ENCODE data around the gene EFNA1.
A peak's percentile ranks its signal among the peaks of the same experiment; 100 is the strongest.

EFNA1 gene

GRCh38 chr1:155083865-155084721 lies 43.6 kb upstream of the EFNA1 start:
- no peak for TF ChIP-seq REST (IDR thresholded peaks at IDR 0.05; ENCODE audit: insufficient read depth in 1 of 2, low read depth in 2 of 2, low read length in 2 of 2)
- TF ChIP-seq SIN3A (IDR thresholded peaks at IDR 0.05; ENCODE audit: borderline replicate concordance, insufficient read depth, low read length) = no peak
- no peak for TF ChIP-seq FOXP2 (optimal IDR thresholded peaks at IDR 0.05; ENCODE audit: borderline replicate concordance, extremely low read depth, extremely low read length, insufficient read depth)
- no peak for TF ChIP-seq TAF1 (IDR thresholded peaks at IDR 0.05; ENCODE audit: borderline replicate concordance, insufficient read depth, low read length)
- TF ChIP-seq POLR2AphosphoS5 (IDR thresholded peaks at IDR 0.05; ENCODE audit: low read depth, low read length) = no peak

GRCh38 chr1:155084722-155085503 lies 42.8 kb upstream of the EFNA1 start:
- TF ChIP-seq FOXP2 (optimal IDR thresholded peaks at IDR 0.05; ENCODE audit: borderline replicate concordance, extremely low read depth, extremely low read length, insufficient read depth) = no peak
- TF ChIP-seq POLR2AphosphoS5 (IDR thresholded peaks at IDR 0.05; ENCODE audit: low read depth, low read length) = peak; percentile 75
- TF ChIP-seq REST (IDR thresholded peaks at IDR 0.05; ENCODE audit: insufficient read depth in 1 of 2, low read depth in 2 of 2, low read length in 2 of 2) = no peak
- TF ChIP-seq SIN3A (IDR thresholded peaks at IDR 0.05; ENCODE audit: borderline replicate concordance, insufficient read depth, low read length) = 0 out of 2 replicates have a peak, but pooled peaks have one; percentile 72
- no peak; the same call in 1 of the 2 replicates for TF ChIP-seq TAF1 (IDR thresholded peaks at IDR 0.05; ENCODE audit: borderline replicate concordance, insufficient read depth, low read length)

- no peak for TF ChIP-seq TAF1 (IDR thresholded peaks at IDR 0.05; ENCODE audit: borderline replicate concordance, insufficient read depth, low read length)
- TF ChIP-seq REST (IDR thresholded peaks at IDR 0.05; ENCODE audit: insufficient read depth in 1 of 2, low read depth in 2 of 2, low read length in 2 of 2) = no peak
- TF ChIP-seq POLR2AphosphoS5 (IDR thresholded peaks at IDR 0.05; ENCODE audit: low read depth, low read length) = no peak
- TF ChIP-seq SIN3A (IDR thresholded peaks at IDR 0.05; ENCODE audit: borderline replicate concordance, insufficient read depth, low read length) = no peak
- TF ChIP-seq FOXP2 (optimal IDR thresholded peaks at IDR 0.05; ENCODE audit: borderline replicate concordance, extremely low read depth, extremely low read length, insufficient read depth) = no peak
These were observed 42.1 kb upstream of the EFNA1 start for GRCh38 chr1:155085504-155086127.

GRCh38 chr1:155086128-155086741 lies 41.4 kb upstream of the EFNA1 start:
- TF ChIP-seq SIN3A (IDR thresholded peaks at IDR 0.05; ENCODE audit: borderline replicate concordance, insufficient read depth, low read length) = no peak
- TF ChIP-seq TAF1 (IDR thresholded peaks at IDR 0.05; ENCODE audit: borderline replicate concordance, insufficient read depth, low read length) = no peak
- no peak for TF ChIP-seq POLR2AphosphoS5 (IDR thresholded peaks at IDR 0.05; ENCODE audit: low read depth, low read length)
- no peak for TF ChIP-seq REST (IDR thresholded peaks at IDR 0.05; ENCODE audit: insufficient read depth in 1 of 2, low read depth in 2 of 2, low read length in 2 of 2)
- no peak for TF ChIP-seq FOXP2 (optimal IDR thresholded peaks at IDR 0.05; ENCODE audit: borderline replicate concordance, extremely low read depth, extremely low read length, insufficient read depth)

Data from PFSK-1 (cell line).